BE2C (cell line): ENCODE data around the gene GPANK1.

Source experiments
- DNase-seq: peaks from one replicate; pipeline ENCODE4 v3.0.0-alpha.2; 2020
- H3K27me3 ChIP-seq: fragments of 250-450 bp; sonication (Bioruptor Pico); 2 replicates; pipeline ENCODE4 v1.5.1; 2020; ENCODE audit warnings: mild to moderate bottlenecking
- H3K36me3 ChIP-seq: fragments of 250-450 bp; sonication (Bioruptor Pico); 2 replicates; pipeline ENCODE4 v1.5.1; 2020; ENCODE audit warnings: mild to moderate bottlenecking
- H3K4me1 ChIP-seq: fragments of 250-450 bp; sonication (Bioruptor Pico); 2 replicates; pipeline ENCODE4 v1.5.1; 2020
- H3K4me3 ChIP-seq: 2 replicates; pipeline ENCODE4 v1.5.1; 2011; ENCODE audit warnings: low read depth, low read length
- H3K9me3 ChIP-seq: fragments of 250-450 bp; sonication (Bioruptor Pico); 2 replicates; pipeline ENCODE4 v1.5.1; 2020
- CTCF ChIP-seq: IDR thresholded peaks from 2 replicates; pipeline ENCODE4 v1.5.1; 2012; ENCODE audit warnings: mild to moderate bottlenecking, low read depth, low read length

GPANK1 gene

GRCh38 chr6:31631681-31632278 lies 33.0 kb downstream of the GPANK1 start:
- Histone ChIP-seq H3K9me3 (no peaks in the 10 kb centered on the region), H3K36me3 (peaks cover 100% of the 10 kb centered on the region), H3K4me1 (no peaks in the 10 kb centered on the region), H3K27me3 (no peaks in the 10 kb centered on the region), H3K4me3 (no peak overlapping the region)
- no peak for DNase-seq
- no peak for TF ChIP-seq CTCF

- Histone ChIP-seq H3K4me3 (no peak overlapping the region), H3K27me3 (no peaks in the 10 kb centered on the region), H3K4me1 (no peaks in the 10 kb centered on the region), H3K9me3 (no peaks in the 10 kb centered on the region), H3K36me3 (peaks cover 100% of the 10 kb centered on the region)
- TF ChIP-seq CTCF: no peak
- DNase-seq: no peak
Observed at GRCh38 chr6:31631209-31631608, 33.6 kb downstream of the GPANK1 start.

GRCh38 chr6:31630177-31630934 lies 34.4 kb downstream of the GPANK1 start:
- Histone ChIP-seq H3K36me3 (peaks cover 100% of the 10 kb centered on the region), H3K4me3 (no peak overlapping the region), H3K27me3 (no peaks in the 10 kb centered on the region), H3K4me1 (no peaks in the 10 kb centered on the region), H3K9me3 (no peaks in the 10 kb centered on the region)
- no peak for TF ChIP-seq CTCF
- DNase-seq: no peak

- Histone ChIP-seq H3K4me1 (no peaks in the 10 kb centered on the region), H3K4me3 (no peak overlapping the region)
- TF ChIP-seq CTCF: no peak
Observed at GRCh38 chr6:31629014-31629413, 35.8 kb downstream of the GPANK1 start.

GRCh38 chr6:31627690-31628287 lies 37.0 kb downstream of the GPANK1 start:
- TF ChIP-seq CTCF: no peak
- H3K36me3 ChIP-seq: peaks cover 98% of the 10 kb centered on the region
- H3K4me1 ChIP-seq: no peaks in the 10 kb centered on the region
- no peak for DNase-seq
- no peaks in the 10 kb centered on the region for H3K27me3 ChIP-seq
- no peaks in the 10 kb centered on the region for H3K9me3 ChIP-seq
- no peak overlapping the region for H3K4me3 ChIP-seq

More at GRCh38 chr6:31629014-31629413, 35.8 kb downstream of the GPANK1 start:
- no peaks in the 10 kb centered on the region for H3K27me3 ChIP-seq
- no peaks in the 10 kb centered on the region for H3K9me3 ChIP-seq
- peaks cover 100% of the 10 kb centered on the region for H3K36me3 ChIP-seq
- no peak for DNase-seq

- Histone ChIP-seq H3K4me1 (no peaks in the 10 kb centered on the region), H3K36me3 (peaks cover 97% of the 10 kb centered on the region), H3K9me3 (no peaks in the 10 kb centered on the region), H3K4me3 (no peak overlapping the region), H3K27me3 (no peaks in the 10 kb centered on the region)
- no peak for TF ChIP-seq CTCF
- DNase-seq: no peak
Observed at GRCh38 chr6:31626952-31627351, 37.8 kb downstream of the GPANK1 start.
